ENCODE results near the gene PARP8.

DNA sequence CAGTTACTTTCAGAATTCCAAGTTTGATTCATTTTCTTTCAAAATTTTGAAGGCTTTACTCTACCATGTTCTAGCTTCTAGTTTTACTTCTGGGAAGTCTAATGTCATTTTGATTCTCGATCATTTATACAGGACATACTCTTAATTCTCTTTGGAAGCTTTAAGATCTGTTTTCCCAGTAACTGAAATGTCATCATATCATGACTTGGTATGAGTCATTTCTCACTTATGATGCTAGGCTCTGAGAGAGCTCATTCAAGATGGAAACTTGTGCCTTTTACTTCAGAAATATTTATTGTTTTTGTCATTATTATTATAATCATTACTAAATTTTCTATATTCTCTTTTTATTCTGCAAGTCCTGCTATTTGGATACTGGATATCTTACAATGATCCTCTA lies 222.3 kb downstream of the PARP8 start:
- TF ChIP-seq TAF1 (IDR thresholded peaks at IDR 0.05; ENCODE audit: borderline replicate concordance, insufficient read depth, low read length) (no peak), POLR2AphosphoS5 (IDR thresholded peaks at IDR 0.05; ENCODE audit: low read depth, low read length) (no peak), SIN3A (IDR thresholded peaks at IDR 0.05; ENCODE audit: borderline replicate concordance, insufficient read depth, low read length) (no peak), FOXP2 (optimal IDR thresholded peaks at IDR 0.05; ENCODE audit: borderline replicate concordance, extremely low read depth, extremely low read length, insufficient read depth) (no peak)
- TF ChIP-seq, protein P1, sequence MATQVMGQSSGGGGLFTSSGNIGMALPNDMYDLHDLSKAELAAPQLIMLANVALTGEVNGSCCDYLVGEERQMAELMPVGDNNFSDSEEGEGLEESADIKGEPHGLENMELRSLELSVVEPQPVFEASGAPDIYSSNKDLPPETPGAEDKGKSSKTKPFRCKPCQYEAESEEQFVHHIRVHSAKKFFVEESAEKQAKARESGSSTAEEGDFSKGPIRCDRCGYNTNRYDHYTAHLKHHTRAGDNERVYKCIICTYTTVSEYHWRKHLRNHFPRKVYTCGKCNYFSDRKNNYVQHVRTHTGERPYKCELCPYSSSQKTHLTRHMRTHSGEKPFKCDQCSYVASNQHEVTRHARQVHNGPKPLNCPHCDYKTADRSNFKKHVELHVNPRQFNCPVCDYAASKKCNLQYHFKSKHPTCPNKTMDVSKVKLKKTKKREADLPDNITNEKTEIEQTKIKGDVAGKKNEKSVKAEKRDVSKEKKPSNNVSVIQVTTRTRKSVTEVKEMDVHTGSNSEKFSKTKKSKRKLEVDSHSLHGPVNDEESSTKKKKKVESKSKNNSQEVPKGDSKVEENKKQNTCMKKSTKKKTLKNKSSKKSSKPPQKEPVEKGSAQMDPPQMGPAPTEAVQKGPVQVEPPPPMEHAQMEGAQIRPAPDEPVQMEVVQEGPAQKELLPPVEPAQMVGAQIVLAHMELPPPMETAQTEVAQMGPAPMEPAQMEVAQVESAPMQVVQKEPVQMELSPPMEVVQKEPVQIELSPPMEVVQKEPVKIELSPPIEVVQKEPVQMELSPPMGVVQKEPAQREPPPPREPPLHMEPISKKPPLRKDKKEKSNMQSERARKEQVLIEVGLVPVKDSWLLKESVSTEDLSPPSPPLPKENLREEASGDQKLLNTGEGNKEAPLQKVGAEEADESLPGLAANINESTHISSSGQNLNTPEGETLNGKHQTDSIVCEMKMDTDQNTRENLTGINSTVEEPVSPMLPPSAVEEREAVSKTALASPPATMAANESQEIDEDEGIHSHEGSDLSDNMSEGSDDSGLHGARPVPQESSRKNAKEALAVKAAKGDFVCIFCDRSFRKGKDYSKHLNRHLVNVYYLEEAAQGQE (IDR thresholded peaks at IDR 0.05; ENCODE audit: insufficient read depth in 1 of 2, low read depth in 2 of 2, low read length in 2 of 2), result no peak
